Sigmoid colon (tissue), 7 donors: ENCODE data around the gene MNT. TPM values are rescaled to one million over a fixed set of nuclear protein-coding genes. Genes with fewer than 3 reads are reported as not detected.

ENCODE experiments used
- DNase-seq: peaks from one replicate; pipeline ENCODE4 v3.0.0-alpha.2; 2019
- H3K27ac ChIP-seq, 4 donors: fragments of 200-600 bp; sonication (generic); one replicate each; pipeline ENCODE4 v1.5.1; 2016 to 2019; ENCODE audit warnings: mild to moderate bottlenecking in 1 of 4
- H3K27me3 ChIP-seq, 3 donors: fragments of 200-600 bp; sonication (generic); one replicate each; pipeline ENCODE4 v1.5.1; 2019; ENCODE audit warnings: mild to moderate bottlenecking in 1 of 3
- H3K36me3 ChIP-seq, 4 donors: fragments of 200-600 bp; sonication (generic); one replicate each; pipeline ENCODE4 v1.5.1; 2016 to 2019
- H3K4me1 ChIP-seq, 4 donors: fragments of 200-600 bp; sonication (generic); one replicate each; pipeline ENCODE4 v1.5.1; 2017 to 2019
- H3K4me3 ChIP-seq, 4 donors: fragments of 200-600 bp; sonication (generic); one replicate each; pipeline ENCODE4 v1.5.1; 2017 to 2019; ENCODE audit warnings: mild to moderate bottlenecking in 2 of 4, moderate library complexity in 1 of 4
- H3K9me3 ChIP-seq, 4 donors: fragments of 200-600 bp in 3 of 4; sonication (generic) in 3 of 4; one replicate each; pipeline versions ENCODE4 v1.5.1 to v1.6.1; 2013 to 2019
- CTCF ChIP-seq, 4 experiments: fragments of 450-650 bp in 3 of 4; fragments of 200-600 bp in 1 of 4; IDR thresholded peaks; one replicate each; pipeline ENCODE4 v1.5.1; 2016 to 2019; ENCODE audit warnings: antibody characterized with exemption in 4 of 4, mild to moderate bottlenecking in 3 of 4, moderate library complexity in 2 of 4
- EP300 ChIP-seq, 4 donors: sonication (generic); formaldehyde crosslinking; IDR thresholded peaks; one replicate each; pipeline ENCODE4 v1.6.1; 2017; ENCODE audit warnings: antibody characterized with exemption in 4 of 4
- POLR2A ChIP-seq, 2 donors: fragments of 450-650 bp; IDR thresholded peaks; one replicate each; pipeline ENCODE4 v1.6.1; 2016; ENCODE audit warnings: antibody characterized with exemption in 2 of 2, mild to moderate bottlenecking in 2 of 2, moderate library complexity in 2 of 2
- POLR2AphosphoS5 ChIP-seq, 4 donors: sonication (generic); formaldehyde crosslinking; IDR thresholded peaks; one replicate each; pipeline ENCODE4 v1.6.1; 2017; ENCODE audit warnings: antibody characterized with exemption in 4 of 4
- WGBS, 2 donors: extraction: QIAGEN DNeasy Blood & Tissue Kit; methylation state at CpG; one replicate each; pipeline ENCODE4 v1.1.7; 2013; 5-methylcytosine and 5-hydroxymethylcytosine counted together
- intact Hi-C: fragments of 100-400 bp; cut with DNase I; formaldehyde crosslinking; loops from one replicate; pipeline ENCODE4 v1.15.1; 2023
- polyA plus RNA-seq, 3 donors: library from polyadenylated mRNA; stranded (reverse); fragments of 200-250 nt; gene quantifications; one replicate each; pipeline ENCODE4 v1.2.3, GENCODE V29; 2013
- total RNA-seq, 4 donors: library from RNA; depleted of rRNA; stranded (reverse); fragments of >200 nt; gene quantifications; one replicate each; pipeline ENCODE4 v1.1.0, GENCODE V29; 2016
- donor health status: healthy with polysubstance abuse.
- donor health status: Bipolar disorder and iron deficiency.
- donor health status: healthy.

The MNT gene
- total and polyA plus RNA-seq, 7 donors: 2.1 to 24.1 (median 7.7) TPM

DNA sequence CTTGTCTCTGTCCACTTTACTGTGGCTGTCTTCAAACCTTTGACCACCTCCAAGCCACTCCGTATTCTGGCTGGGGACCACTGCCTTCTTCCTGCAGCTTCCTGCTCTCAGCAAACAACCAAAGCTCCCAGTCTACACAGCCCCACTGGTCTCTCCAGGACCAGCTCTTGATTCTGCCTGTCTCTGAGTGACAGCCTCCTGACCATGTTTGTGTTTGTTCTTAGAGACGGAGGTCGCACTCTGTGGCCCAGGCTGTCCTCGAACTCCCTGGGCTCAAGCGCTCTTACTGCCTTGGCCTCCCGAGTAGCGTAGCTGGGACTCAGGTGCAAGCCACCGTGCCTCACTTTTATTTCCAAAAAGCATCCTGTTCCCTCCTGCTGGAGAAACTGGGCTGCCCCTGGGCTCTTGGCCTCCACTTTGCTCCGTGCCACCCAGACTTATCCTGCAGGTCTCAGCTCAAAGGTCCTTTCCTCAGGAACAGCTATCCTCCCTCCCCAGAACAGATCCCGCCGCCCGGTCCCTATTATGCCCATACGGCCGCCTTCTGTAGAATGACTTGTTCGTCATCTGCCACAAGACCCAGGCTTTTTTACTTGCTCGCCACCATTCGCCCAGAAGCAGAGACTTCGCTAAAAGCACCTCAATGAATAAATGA, 9.1 kb downstream of the MNT start:
- WGBS, 2 donors: 66 to 82% methylated on average over 18 of the region's 18 CpGs
- peaks cover 0 to 11% (median 8%) of the 10 kb centered on the region in 4 donors for H3K36me3 ChIP-seq
- H3K4me1 ChIP-seq: peaks cover 3 to 65% (median 56%) of the 10 kb centered on the region in 4 donors
- intact Hi-C loops: no loop called here
- H3K27ac ChIP-seq: peak overlapping the region; percentile 97 to 100 (median 98)
- no peaks in the 10 kb centered on the region for H3K27me3 ChIP-seq
- TF ChIP-seq POLR2A (IDR thresholded peaks at IDR 0.05) (no peak), POLR2AphosphoS5 (IDR thresholded peaks at IDR 0.05) (no peak)
- H3K9me3 ChIP-seq: no peaks in the 10 kb centered on the region
- peak overlapping the region in 3 of 4 donors; percentile 63 to 80 (median 70) for H3K4me3 ChIP-seq
- DNase-seq: no peak

DNA sequence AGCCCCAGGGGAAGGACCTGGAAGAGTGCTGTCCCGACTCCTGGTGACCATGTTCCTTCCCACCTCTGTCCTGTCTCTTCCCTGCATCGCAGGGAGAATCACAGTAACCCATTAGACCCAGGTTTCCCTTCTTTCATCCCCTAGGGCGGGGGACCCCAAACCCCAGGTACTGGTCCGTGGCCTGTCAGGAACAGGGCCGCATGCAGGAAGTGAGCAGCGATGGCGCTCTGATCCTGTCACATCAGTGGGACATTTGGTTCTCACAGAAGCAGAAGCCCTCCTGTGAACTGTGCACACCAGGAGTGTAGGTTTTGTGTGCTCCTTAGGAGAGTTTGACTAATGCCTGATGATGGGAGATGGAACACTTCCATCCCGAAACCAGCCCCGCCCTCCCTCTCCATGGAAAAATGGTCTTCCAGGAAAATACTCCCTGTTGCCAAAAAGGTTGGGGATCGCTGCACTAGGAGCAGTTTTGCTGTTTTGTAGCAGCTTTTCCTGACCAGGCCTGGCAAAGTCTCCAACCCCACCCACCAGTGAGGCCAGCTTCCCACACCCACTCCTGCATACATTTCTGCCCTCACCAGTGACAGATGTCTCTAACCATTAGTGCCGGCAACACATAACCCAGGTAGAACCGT, 10.5 kb downstream of the MNT start:
- no peaks in the 10 kb centered on the region for H3K9me3 ChIP-seq
- TF ChIP-seq CTCF (IDR thresholded peaks at IDR 0.05): no peak
- peak in 2 of 4 donors; percentile 20 to 21 for TF ChIP-seq POLR2AphosphoS5 (IDR thresholded peaks at IDR 0.05)
- H3K27ac ChIP-seq: peak overlapping the region; percentile 97 to 100 (median 98)
- no peak for DNase-seq
- intact Hi-C loops: no loop called here
- peaks cover 0 to 25% (median 16%) of the 10 kb centered on the region in 4 donors for H3K36me3 ChIP-seq
- H3K27me3 ChIP-seq: no peaks in the 10 kb centered on the region
- 86 to 89% methylated on average over 12 of the region's 12 CpGs for WGBS, 2 donors
- H3K4me3 ChIP-seq: no peak overlapping the region
- peaks cover 0 to 57% (median 47%) of the 10 kb centered on the region in 4 donors for H3K4me1 ChIP-seq

DNA sequence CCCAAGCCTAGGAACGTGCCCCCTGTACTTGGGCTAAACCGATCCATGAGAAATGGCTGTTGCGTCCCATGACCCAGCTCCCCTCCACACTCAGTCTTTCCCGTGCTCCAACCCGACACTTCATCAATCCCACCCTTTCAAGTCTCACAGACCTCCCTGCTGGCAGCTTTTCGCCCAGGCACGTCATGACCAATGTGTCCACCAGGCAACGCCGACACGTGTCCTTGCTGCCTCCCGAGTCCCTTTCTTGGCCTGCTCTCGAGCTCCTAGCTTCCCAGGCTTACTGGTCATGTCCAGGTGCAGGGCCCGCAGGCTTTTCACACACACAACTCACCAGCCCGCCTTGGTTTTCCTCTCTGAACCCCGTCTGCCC, 12.2 kb downstream of the MNT start:
- H3K27ac ChIP-seq: peak overlapping the region in 2 of 4 donors; percentile 97 to 98
- intact Hi-C loops: no loop called here
- no peak for DNase-seq

DNA sequence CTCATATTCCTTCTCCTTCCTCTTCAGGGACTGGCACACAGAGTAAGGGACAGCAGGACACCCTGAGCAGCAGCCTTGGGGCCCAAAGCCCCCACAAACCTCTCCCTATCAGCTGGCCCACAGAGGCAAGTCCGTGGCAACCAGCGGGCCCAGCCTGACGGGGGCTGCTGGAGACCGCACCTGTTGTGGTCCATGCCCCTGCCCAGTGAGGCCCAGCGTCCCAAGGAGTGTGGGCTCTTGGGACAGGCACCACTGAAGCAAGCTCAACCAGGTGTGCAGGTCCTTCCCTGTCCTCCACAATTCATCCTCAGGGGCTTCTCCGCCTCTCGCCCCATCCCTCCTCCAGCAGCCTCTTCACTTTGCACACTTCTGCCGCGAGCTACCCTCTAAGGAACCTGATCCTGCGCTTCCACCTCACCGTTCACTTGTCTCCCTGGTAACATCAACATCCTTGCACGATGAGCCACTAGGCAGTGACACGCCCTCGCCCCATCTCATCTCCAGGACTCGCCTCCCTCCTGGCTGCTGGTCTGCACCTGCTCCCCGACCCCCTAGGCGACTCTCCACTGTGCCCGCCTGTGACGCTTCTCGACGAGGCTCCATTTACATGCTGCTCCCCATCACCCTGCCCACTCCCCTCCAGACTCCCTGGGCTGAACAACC, 12.7 kb downstream of the MNT start:
- Histone ChIP-seq H3K9me3 (no peaks in the 10 kb centered on the region), H3K27ac (no peak overlapping the region), H3K27me3 (no peaks in the 10 kb centered on the region), H3K36me3 (peaks cover 0 to 34% (median 16%) of the 10 kb centered on the region in 4 donors), H3K4me3 (no peak overlapping the region), H3K4me1 (peaks cover 0 to 49% (median 43%) of the 10 kb centered on the region in 4 donors)
- DNase-seq: no peak
- 93% methylated on average over 21 of the region's 21 CpGs for WGBS, 2 donors
- intact Hi-C loops: no loop called here
- no peak for TF ChIP-seq CTCF (IDR thresholded peaks at IDR 0.05)
- no peak for TF ChIP-seq POLR2A (IDR thresholded peaks at IDR 0.05)
- no peak for TF ChIP-seq EP300 (IDR thresholded peaks at IDR 0.05)
- no peak for TF ChIP-seq POLR2AphosphoS5 (IDR thresholded peaks at IDR 0.05)

More for the DNA sequence above, 12.2 kb downstream of the MNT start:
- Histone ChIP-seq H3K27me3 (no peaks in the 10 kb centered on the region), H3K36me3 (peaks cover 0 to 34% (median 16%) of the 10 kb centered on the region in 4 donors), H3K4me3 (no peak overlapping the region), H3K9me3 (no peaks in the 10 kb centered on the region), H3K4me1 (peaks cover 0 to 48% (median 39%) of the 10 kb centered on the region in 4 donors)
- WGBS, 2 donors: 94 to 95% methylated on average over 15 of the region's 15 CpGs
- TF ChIP-seq POLR2AphosphoS5 (IDR thresholded peaks at IDR 0.05) (no peak), EP300 (IDR thresholded peaks at IDR 0.05) (no peak), CTCF (IDR thresholded peaks at IDR 0.05) (no peak)
